ENCODE measurements around the gene MYRFL.
"Not testable (repeated sequence)": the region's sequence is repeated elsewhere in the genome, so short reads cannot be mapped to it uniquely, and the experiment has no call there.

Gene MYRFL

DNA sequence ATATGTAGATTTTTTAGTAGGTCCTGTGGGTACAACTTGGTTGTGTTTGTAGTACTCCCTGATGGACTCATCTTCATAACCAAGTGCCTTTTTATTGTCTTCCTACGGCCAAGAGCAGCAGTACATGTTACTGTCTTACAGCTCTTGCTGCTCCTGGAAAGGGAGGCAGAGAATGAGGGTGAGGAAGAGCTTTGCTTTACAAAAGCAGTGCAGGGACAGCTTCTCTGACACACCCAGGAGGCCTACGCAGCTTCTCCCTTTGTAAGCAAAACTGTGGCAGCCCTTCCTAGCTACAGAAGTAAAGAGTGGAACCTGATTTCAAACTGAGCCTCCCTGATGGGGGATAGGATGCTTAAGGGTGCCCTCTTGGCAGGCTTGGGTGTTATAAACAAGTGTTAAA lies 18.6 kb downstream of the MYRFL start:
- DNase-seq (ENCODE audit: low spot score), result no peak

GRCh38 chr12:69844416-69844815 lies 19.4 kb downstream of the MYRFL start:
- DNase-seq (ENCODE audit: low spot score), result no peak

GRCh38 chr12:69844836-69845235 lies 19.8 kb downstream of the MYRFL start:
- no peak for DNase-seq (ENCODE audit: low spot score)

DNA sequence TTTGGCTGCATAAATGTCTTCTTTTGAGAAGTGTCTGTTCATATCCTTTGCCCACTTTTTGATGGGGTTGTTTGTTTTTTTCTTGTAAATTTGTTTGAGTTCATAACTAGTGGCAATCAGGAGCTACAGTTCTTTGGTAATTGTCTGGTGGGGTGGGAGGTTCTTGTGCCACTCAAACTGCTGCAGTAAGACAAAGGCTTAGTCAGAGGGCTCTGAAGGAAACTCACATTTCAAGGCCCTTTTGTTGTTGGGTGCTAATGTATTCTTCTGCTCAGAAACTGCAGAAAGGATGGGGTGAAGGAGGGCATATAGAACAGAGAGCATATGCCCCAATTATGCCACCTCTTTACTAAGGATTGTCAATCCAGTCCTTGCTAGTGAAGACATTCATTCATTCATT lies 21.9 kb downstream of the MYRFL start:
- DNase-seq (ENCODE audit: low spot score), result no peak

GRCh38 chr12:69851976-69852375 lies 26.9 kb downstream of the MYRFL start:
- no peak for DNase-seq (ENCODE audit: low spot score)

- not testable (repeated sequence) for DNase-seq (ENCODE audit: low spot score)
Measured at GRCh38 chr12:69853176-69853961, 28.3 kb downstream of the MYRFL start.

- DNase-seq (ENCODE audit: low spot score), result no peak
Measured at GRCh38 chr12:69866698-69867097, 41.7 kb downstream of the MYRFL start.

DNA sequence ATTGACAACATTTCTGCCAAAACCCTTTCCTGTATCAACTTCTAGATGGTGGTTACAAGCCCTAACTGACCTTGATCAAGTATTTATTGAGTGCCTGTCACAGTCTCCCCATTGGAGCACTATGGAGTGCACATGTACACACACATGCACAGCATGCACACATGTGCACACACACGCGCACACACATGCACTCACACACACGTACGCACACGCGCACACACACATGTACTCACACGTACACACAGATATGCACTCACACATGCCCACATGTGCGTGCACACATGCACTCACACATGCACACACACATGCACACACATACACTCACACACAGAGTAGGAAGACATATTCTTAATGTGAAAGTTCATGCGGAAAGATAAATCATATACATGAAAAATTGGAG lies 43.7 kb downstream of the MYRFL start:
- no peak for DNase-seq (ENCODE audit: low spot score)

DNA sequence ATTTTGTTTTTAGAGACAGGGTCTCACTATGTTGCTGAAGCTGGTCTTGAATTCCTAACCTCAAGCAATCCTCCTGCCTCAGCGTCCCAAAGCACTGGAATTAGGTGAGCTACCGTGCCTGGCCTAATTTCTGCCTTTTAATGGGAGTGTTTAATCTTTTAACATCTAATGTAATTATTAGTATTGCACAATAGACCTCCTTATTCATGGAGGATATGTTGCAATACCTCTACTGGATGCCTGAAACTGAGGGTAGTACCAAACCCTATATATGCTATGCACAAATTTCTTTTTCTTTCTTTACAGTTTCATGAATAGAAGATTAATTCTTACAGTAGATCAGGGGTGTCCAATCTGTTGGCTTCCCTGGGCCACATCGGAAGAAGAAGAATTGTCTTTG lies 47.8 kb downstream of the MYRFL start:
- DNase-seq (ENCODE audit: low spot score), result no peak

GRCh38 chr12:69873429-69873828 lies 48.4 kb downstream of the MYRFL start:
- no peak for DNase-seq (ENCODE audit: low spot score)

GRCh38 chr12:69874606-69875005 lies 49.6 kb downstream of the MYRFL start:
- no peak for DNase-seq (ENCODE audit: low spot score)

- no peak for DNase-seq (ENCODE audit: low spot score)
Measured at GRCh38 chr12:69875416-69875935, 50.4 kb downstream of the MYRFL start.

DNA sequence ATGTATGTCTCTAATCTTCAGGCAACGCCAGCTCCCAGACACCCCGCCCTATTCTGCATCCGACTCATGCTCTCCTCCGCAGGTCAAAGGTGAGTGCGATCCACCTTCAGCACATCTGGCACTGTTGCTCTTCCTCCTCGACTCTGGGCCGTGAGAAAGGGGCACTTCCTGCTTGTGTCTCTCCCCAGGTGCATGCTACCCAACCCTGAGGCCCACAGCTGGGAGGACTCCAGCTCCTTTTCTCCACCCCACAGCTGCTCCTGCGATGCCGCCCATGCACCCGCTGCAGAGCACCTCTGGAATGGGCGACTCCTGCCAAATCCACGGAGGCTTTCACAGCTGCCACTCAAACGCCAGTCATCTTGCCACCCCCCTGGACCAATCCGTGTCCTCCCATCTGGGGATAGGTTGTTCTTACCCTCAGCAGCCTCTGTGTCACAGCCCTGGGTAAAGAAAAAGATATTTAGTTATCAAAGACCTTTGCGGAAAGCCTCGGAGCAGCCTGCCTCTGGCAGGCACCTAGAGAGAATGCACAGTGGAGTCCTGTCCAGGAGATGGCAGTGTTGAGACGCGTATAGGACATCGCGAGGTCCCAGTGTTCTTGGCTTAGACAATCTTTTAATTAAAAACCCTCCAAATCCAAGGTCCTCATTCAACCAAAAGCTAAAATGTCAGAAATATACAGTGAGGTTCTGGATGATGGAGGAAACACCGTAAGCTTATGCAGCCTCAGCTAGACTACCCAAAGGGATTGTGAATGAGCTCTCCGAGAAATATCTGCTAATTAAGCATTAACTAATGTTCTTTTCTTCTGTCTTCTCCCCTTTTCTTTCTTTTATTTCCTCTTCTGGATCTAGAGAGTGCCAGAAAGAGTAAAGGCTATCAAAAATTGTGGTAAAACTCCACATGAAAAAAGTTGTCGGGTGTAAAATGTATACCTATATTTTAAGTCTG lies 54.3 kb downstream of the MYRFL start:
- peak; percentile 59 for DNase-seq (ENCODE audit: low spot score)

DNA sequence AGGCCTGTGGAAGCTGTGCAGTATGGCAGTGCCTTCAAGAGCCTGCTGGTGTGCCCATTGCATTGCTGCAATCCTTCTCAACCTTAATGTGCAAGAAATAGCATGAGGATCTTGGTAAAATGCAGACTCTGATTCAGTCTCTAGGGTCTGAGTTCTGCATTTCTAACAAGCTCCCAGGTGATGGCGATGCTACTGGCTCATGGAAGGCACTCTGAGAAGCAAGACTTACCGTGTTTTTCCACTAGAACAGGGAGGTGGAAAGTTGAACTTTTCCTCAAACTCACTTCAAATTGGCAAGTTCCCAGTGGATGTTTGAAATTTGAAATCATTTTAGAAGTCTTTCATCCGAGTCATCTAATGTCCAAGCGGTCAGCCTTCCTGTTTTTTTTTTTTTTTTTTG lies 55.5 kb downstream of the MYRFL start:
- DNase-seq (ENCODE audit: low spot score), result no peak

DNA sequence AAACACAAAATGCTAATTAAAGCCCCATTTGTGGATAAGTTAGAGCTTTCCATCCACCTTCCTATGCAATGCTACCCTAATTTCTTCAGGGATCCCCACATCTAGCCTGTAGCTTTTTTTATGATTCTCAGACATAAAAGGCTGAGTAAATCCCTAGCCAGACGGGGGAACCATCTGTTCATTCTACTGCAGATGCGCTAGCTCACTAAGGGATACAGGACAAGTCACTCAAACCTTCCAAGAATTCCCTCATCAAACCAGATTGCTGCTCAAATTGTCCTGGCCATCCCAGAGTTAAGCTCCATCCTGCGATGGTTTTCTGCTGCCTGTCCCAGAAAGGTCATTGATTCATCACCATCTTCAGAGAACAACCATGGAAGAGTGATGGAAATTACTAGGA lies 56.7 kb downstream of the MYRFL start:
- no peak for DNase-seq (ENCODE audit: low spot score)

- no peak for DNase-seq (ENCODE audit: low spot score)
Measured at GRCh38 chr12:69884386-69884785, 59.4 kb downstream of the MYRFL start.

- DNase-seq (ENCODE audit: low spot score), result no peak
Measured at GRCh38 chr12:69885658-69886057, 60.6 kb downstream of the MYRFL start.

DNA sequence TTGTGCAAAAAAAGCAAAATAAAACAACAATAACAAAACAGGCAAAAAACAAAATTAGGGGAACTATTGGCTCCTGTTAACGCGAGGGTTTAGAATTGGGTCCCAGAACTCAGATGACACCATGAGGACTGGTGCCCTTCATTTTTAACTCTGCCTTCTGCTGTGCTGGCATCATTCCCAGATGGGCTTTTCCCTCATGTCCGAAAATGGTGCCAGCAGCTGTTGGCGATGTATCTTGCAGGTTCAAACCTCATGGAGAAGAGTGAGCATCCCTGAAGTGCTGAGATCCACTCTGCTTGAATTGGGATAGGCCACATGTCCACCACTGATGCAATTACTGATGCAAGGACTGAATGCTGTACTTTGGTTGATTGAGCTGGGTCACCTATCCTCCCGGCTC lies 61.1 kb downstream of the MYRFL start:
- no peak for DNase-seq (ENCODE audit: low spot score)

GRCh38 chr12:69886715-69887114 lies 61.7 kb downstream of the MYRFL start:
- DNase-seq (ENCODE audit: low spot score), result no peak

DNA sequence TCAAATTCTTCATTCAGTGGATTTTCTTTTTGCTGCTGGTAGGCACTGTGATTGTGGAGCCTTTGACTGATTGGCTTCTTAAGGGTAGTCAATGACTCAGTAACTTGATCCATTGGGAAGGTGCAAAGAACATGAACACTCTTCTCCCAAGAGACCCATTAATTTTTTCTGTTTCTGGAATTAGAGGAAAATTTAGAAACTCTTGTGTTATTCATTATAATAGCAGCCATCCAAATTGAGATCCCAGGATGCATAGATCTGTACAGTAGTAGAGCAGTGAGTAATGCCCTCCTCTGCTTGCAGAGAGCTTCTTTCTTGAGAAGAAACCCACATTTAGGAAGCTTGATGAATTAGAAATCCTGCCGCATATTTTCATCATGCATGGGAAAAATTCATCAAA lies 63.9 kb downstream of the MYRFL start:
- DNase-seq (ENCODE audit: low spot score), result no peak

DNA sequence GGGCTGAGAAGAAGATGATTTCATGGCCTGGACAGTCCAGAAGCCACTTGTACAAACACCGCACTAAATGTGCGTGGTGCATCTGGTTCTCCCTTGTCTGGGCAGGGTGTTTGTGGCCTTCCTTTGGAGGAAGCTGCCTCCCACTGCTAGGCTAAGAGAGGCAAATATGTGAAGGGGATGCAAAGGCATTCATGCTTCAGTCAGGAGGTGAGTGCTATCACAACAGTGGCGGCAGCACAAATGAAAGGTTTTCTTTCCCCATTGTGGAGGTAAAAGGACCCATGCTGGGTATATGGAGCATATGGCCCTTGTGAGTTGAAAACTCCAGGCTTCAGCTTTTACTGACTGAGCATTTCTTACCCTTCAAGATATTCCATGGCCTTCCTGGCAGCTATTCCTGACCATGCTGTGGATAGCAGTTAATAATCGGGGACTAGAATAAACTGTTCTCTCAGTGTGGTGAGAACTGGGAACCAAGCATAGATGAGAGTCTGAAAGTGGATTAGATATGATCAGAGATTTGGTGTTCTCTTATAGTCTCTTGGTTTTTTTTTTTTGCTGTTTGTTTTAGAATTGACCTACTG lies 69.9 kb downstream of the MYRFL start:
- DNase-seq (ENCODE audit: low spot score), result no peak

DNA sequence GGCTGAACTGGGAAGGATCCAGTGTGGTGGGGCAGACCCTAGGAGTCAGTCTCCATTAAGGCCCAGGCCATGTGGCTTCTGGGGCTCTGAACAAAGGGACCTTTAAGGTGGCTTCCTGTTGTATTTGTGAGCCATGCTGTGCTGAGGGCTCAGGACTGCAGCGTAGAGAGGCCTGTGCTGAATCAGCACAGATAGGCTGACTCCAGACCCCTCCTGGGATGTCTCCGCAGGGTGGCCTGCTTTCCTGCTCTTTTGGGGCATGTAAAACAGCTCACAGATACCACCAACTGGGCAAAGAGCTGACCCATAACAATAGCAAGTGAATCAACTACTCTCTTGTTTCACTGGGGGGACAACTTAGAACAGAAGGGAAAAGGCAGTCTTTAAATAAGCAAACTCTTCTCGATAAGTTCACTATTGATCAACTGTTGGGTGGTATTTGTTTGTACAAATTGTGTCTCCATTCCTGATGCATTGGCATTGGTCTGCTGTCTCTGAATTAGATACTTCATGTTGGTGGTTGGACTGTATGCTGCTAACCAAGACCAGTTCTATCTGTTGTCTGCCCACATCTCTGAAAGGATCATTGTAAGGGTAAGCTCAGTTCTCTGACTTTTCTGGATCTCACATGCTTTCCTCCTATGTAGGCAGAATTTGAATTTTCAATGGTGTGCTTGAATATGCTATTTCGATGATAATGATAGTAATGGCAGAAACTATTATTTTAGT lies 71.8 kb downstream of the MYRFL start:
- no peak for DNase-seq (ENCODE audit: low spot score)

Measured in SW480 (cell line).